GM19043 (cell line): ENCODE data around the gene AUTS2.

Source experiments
- ATAC-seq: cut with Tn5 transposase; IDR thresholded peaks from one replicate; pipeline ENCODE4 v1.9.1; 2021; ENCODE audit warnings: low read depth; ENCODE audit not compliant: unreplicated experiment

AUTS2 gene

GRCh38 chr7:70312336-70312735, 714.1 kb downstream of the AUTS2 start:
- no peak for ATAC-seq

- ATAC-seq: no peak
Measured at GRCh38 chr7:70313271-70313670, 715.0 kb downstream of the AUTS2 start.

GRCh38 chr7:70313687-70314086, 715.4 kb downstream of the AUTS2 start:
- no peak for ATAC-seq

- ATAC-seq: no peak
Measured at GRCh38 chr7:70314221-70314620, 715.9 kb downstream of the AUTS2 start.

- no peak for ATAC-seq
Measured at GRCh38 chr7:70316745-70317144, 718.5 kb downstream of the AUTS2 start.

GRCh38 chr7:70317356-70317755, 719.1 kb downstream of the AUTS2 start:
- no peak for ATAC-seq

GRCh38 chr7:70318511-70318910, 720.2 kb downstream of the AUTS2 start:
- no peak for ATAC-seq

GRCh38 chr7:70319057-70319456, 720.8 kb downstream of the AUTS2 start:
- ATAC-seq: no peak

GRCh38 chr7:70321016-70321590, 722.8 kb downstream of the AUTS2 start:
- ATAC-seq: no peak

GRCh38 chr7:70322856-70323255, 724.6 kb downstream of the AUTS2 start:
- ATAC-seq: no peak

- ATAC-seq: no peak
Measured at GRCh38 chr7:70325509-70326101, 727.3 kb downstream of the AUTS2 start.

GRCh38 chr7:70334295-70334694, 736.0 kb downstream of the AUTS2 start:
- ATAC-seq: no peak

- no peak for ATAC-seq
Measured at GRCh38 chr7:70334871-70335270, 736.6 kb downstream of the AUTS2 start.

- ATAC-seq: no peak
Measured at GRCh38 chr7:70336536-70336935, 738.3 kb downstream of the AUTS2 start.

- no peak for ATAC-seq
Measured at GRCh38 chr7:70338015-70338414, 739.7 kb downstream of the AUTS2 start.

- no peak for ATAC-seq
Measured at GRCh38 chr7:70340236-70340635, 742.0 kb downstream of the AUTS2 start.

- no peak for ATAC-seq
Measured at GRCh38 chr7:70341446-70341845, 743.2 kb downstream of the AUTS2 start.

GRCh38 chr7:70343519-70343918, 745.2 kb downstream of the AUTS2 start:
- ATAC-seq: no peak

- ATAC-seq: no peak
Measured at GRCh38 chr7:70344726-70345125, 746.5 kb downstream of the AUTS2 start.

- no peak for ATAC-seq
Measured at GRCh38 chr7:70346844-70347462, 748.7 kb downstream of the AUTS2 start.

GRCh38 chr7:70347463-70348254, 749.4 kb downstream of the AUTS2 start:
- ATAC-seq: peak; percentile 90
